H1 (cell line): ENCODE data around the gene IGF2R. TPM values are rescaled to one million over a fixed set of nuclear protein-coding genes. Genes with fewer than 3 reads are reported as not detected.

ENCODE experiments used
- CTCF ChIA-PET: fragments of 300-600 bp; sonication (Branson Sonifier 250); formaldehyde crosslinking; loops from one replicate; lab custom pipeline; 2021; ENCODE audit not compliant: partially characterized antibody; lab: Charles Lee
- POLR2A ChIA-PET: fragments of 300-600 bp; sonication (Branson Sonifier 250); formaldehyde crosslinking; loops from one replicate; lab custom pipeline; 2021; ENCODE audit warnings: inconsistent platforms; ENCODE audit not compliant: partially characterized antibody; lab: Charles Lee
- DNase-seq, 2 experiments: peaks; one replicate each; pipeline versions ENCODE4 v3.0.0 to v3.0.0-alpha.2; 2010 to 2022; ENCODE audit warnings: low spot score in 2 of 2, low read depth in 1 of 2, mixed read lengths in 1 of 2
- FAIRE-seq: peaks from 2 replicates; lab custom pipeline; 2011; peaks lifted over from hg19 to GRCh38; lab: Jason Lieb, UNC
- H2AFZ ChIP-seq: 2 replicates; pipeline ENCODE4 v1.8.1; 2012; ENCODE audit warnings: low read length, inconsistent platforms
- H2AK5ac ChIP-seq: 2 replicates; pipeline ENCODE4 v1.6.1; 2013; ENCODE audit warnings: low read depth, low read length
- H2BK120ac ChIP-seq: replicated peaks from 2 replicates; pipeline ENCODE3; 2013; ENCODE audit warnings: low read depth, low read length, inconsistent platforms
- H2BK12ac ChIP-seq: 2 replicates; pipeline ENCODE4 v1.6.1; 2013; ENCODE audit warnings: low read depth, low read length
- H2BK15ac ChIP-seq: 2 replicates; pipeline ENCODE4 v1.6.1; 2013; ENCODE audit warnings: low read length
- H2BK20ac ChIP-seq: 2 replicates; pipeline ENCODE4 v1.6.1; 2013; ENCODE audit warnings: low read length
- H2BK5ac ChIP-seq: 2 replicates; pipeline ENCODE4 v1.6.1; 2013; ENCODE audit warnings: low read depth, low read length
- H3K14ac ChIP-seq: 2 replicates; pipeline ENCODE4 v1.6.1; 2013; ENCODE audit warnings: inconsistent platforms; ENCODE audit not compliant: insufficient read length
- H3K18ac ChIP-seq: 2 replicates; pipeline ENCODE4 v1.6.1; 2013; ENCODE audit warnings: low read length; ENCODE audit errors: extremely low read depth
- H3K23ac ChIP-seq: 2 replicates; pipeline ENCODE4 v1.6.1; 2013; ENCODE audit warnings: inconsistent platforms; ENCODE audit not compliant: insufficient read length
- H3K23me2 ChIP-seq: 2 replicates; pipeline ENCODE4 v1.6.1; 2013; ENCODE audit warnings: low read depth, low read length
- H3K27ac ChIP-seq: 2 replicates; pipeline ENCODE4 v1.6.1; 2011; ENCODE audit warnings: low read depth, low read length, inconsistent platforms
- H3K27me3 ChIP-seq, 4 experiments: replicated peaks in 1 of 4; 1 replicate in 1 of 4; 2 replicates in 3 of 4; pipeline versions ENCODE4 v1.6.1 to v1.8.1; 2011 to 2013; ENCODE audit warnings: low read length in 3 of 4, mild to moderate bottlenecking in 3 of 4, inconsistent platforms in 2 of 4, mixed read lengths in 2 of 4, moderate library complexity in 1 of 4; ENCODE audit not compliant: control insufficient read depth in 3 of 4, insufficient read depth in 3 of 4; ENCODE audit errors: extremely low read depth in 1 of 4
- H3K36me3 ChIP-seq, 4 experiments: 2 replicates each; pipeline versions ENCODE4 v1.6.1 to v1.8.1; 2011 to 2013; ENCODE audit warnings: mild to moderate bottlenecking in 4 of 4, low read length in 3 of 4, moderate library complexity in 2 of 4, control low read depth in 1 of 4, inconsistent platforms in 1 of 4; ENCODE audit not compliant: insufficient read depth in 4 of 4, control insufficient read depth in 2 of 4
- H3K4ac ChIP-seq: replicated peaks from 2 replicates; pipeline ENCODE3; 2013; ENCODE audit warnings: low read length, low read depth, mixed read lengths, inconsistent platforms; ENCODE audit not compliant: insufficient read length
- H3K4me1 ChIP-seq, 4 experiments: replicated peaks in 1 of 4; 1 replicate in 1 of 4; 2 replicates in 3 of 4; pipeline versions ENCODE4 v1.6.1 to v1.8.1; 2011 to 2013; ENCODE audit warnings: low read length in 3 of 4, inconsistent platforms in 2 of 4, mixed read lengths in 1 of 4; ENCODE audit not compliant: insufficient read depth in 4 of 4, control insufficient read depth in 3 of 4
- H3K4me2 ChIP-seq, 2 experiments: 2 replicates each; pipeline versions ENCODE4 v1.6.1 to v1.8.1; 2011 to 2013; ENCODE audit warnings: low read depth in 2 of 2, low read length in 2 of 2, control low read depth in 1 of 2, inconsistent platforms in 1 of 2, mild to moderate bottlenecking in 1 of 2; ENCODE audit not compliant: insufficient read depth in 1 of 2
- H3K4me3 ChIP-seq, 4 experiments: fragments of 200-600, 300-600 bp in 1 of 4; sonication (generic), shearing (Covaris generic), sonication (Bioruptor Twin) in 1 of 4; 2 replicates each; pipeline versions ENCODE4 v1.5.1 to v1.8.1; 2011 to 2016; ENCODE audit warnings: low read length in 4 of 4, low read depth in 3 of 4, control low read depth in 2 of 4, inconsistent platforms in 2 of 4, mild to moderate bottlenecking in 2 of 4, mixed read lengths in 1 of 4, moderate library complexity in 1 of 4; ENCODE audit not compliant: insufficient read depth in 2 of 4; ENCODE audit errors: extremely low read depth in 1 of 4
- H3K56ac ChIP-seq: replicated peaks from 2 replicates; pipeline ENCODE3; 2013; ENCODE audit warnings: low read depth, mild to moderate bottlenecking, mixed read lengths, low read length, inconsistent platforms; ENCODE audit not compliant: insufficient read length
- H3K79me1 ChIP-seq: 2 replicates; pipeline ENCODE4 v1.6.1; 2013; ENCODE audit warnings: low read depth, low read length, control low read depth
- H3K79me2 ChIP-seq, 2 experiments: 2 replicates each; pipeline versions ENCODE4 v1.6.1 to v1.8.1; 2012 to 2013; ENCODE audit warnings: low read length in 2 of 2, mild to moderate bottlenecking in 2 of 2, inconsistent platforms in 1 of 2; ENCODE audit not compliant: insufficient read depth in 2 of 2, control insufficient read depth in 1 of 2
- H3K9ac ChIP-seq, 4 experiments: replicated peaks in 1 of 4; 1 replicate in 1 of 4; 2 replicates in 3 of 4; pipeline versions ENCODE4 v1.6.1 to v1.8.1; 2011 to 2013; ENCODE audit warnings: low read depth in 3 of 4, low read length in 3 of 4, control low read depth in 2 of 4, mild to moderate bottlenecking in 2 of 4, moderate library complexity in 2 of 4, inconsistent platforms in 1 of 4; ENCODE audit errors: extremely low read depth in 1 of 4
- H3K9me3 ChIP-seq, 2 experiments: 2 replicates each; pipeline versions ENCODE4 v1.6.1 to v1.8.1; 2012 to 2013; ENCODE audit warnings: mild to moderate bottlenecking in 2 of 2, moderate library complexity in 2 of 2, control low read depth in 1 of 2, inconsistent platforms in 1 of 2, low read depth in 1 of 2, low read length in 1 of 2, mixed read lengths in 1 of 2; ENCODE audit not compliant: insufficient read depth in 2 of 2
- H4K20me1 ChIP-seq, 2 experiments: replicated peaks in 1 of 2; 2 replicates each; pipeline versions ENCODE3 to v1.8.1; 2011 to 2013; ENCODE audit warnings: inconsistent platforms in 2 of 2, low read length in 2 of 2, mild to moderate bottlenecking in 1 of 2; ENCODE audit not compliant: insufficient read depth in 2 of 2, control insufficient read depth in 1 of 2
- H4K5ac ChIP-seq: 2 replicates; pipeline ENCODE4 v1.6.1; 2013; ENCODE audit warnings: low read length, low read depth, mixed read lengths, inconsistent platforms; ENCODE audit not compliant: insufficient read length
- H4K8ac ChIP-seq: 2 replicates; pipeline ENCODE4 v1.8.0; 2013; ENCODE audit warnings: mild to moderate bottlenecking, moderate library complexity, low read length, inconsistent platforms; ENCODE audit not compliant: insufficient read depth; ENCODE audit errors: extremely low read depth
- H4K91ac ChIP-seq: replicated peaks from 2 replicates; pipeline ENCODE3; 2013; ENCODE audit warnings: low read length, mixed read lengths, inconsistent platforms; ENCODE audit not compliant: insufficient read length
- CEBPB ChIP-seq: IDR thresholded peaks from 2 replicates; pipeline ENCODE4 v1.6.1; 2012; ENCODE audit warnings: low read depth, low read length
- KDM1A ChIP-seq: fragments of 200-600, 300-600 bp; sonication (generic); IDR thresholded peaks from 2 replicates; pipeline ENCODE4 v1.7.1; 2016; ENCODE audit warnings: mild to moderate bottlenecking, low read length, borderline replicate concordance
- RAD21 ChIP-seq, 2 experiments: IDR thresholded peaks in 1 of 2; conservative IDR thresholded peaks in 1 of 2; 2 replicates each; pipeline ENCODE4 v1.6.1; 2011; ENCODE audit warnings: low read depth in 2 of 2, low read length in 2 of 2, improper control_type of control experiment in 1 of 2, inconsistent platforms in 1 of 2, mild to moderate bottlenecking in 1 of 2, moderate library complexity in 1 of 2
- WGBS, 2 experiments: shearing (Covaris generic) in 1 of 2; methylation state at CpG; one replicate each; pipeline versions ENCODE4 v1.1.6 to v1.1.7; 2013 to 2015; ENCODE audit warnings: low lambda C conversion rate in 2 of 2, mixed read lengths in 2 of 2, inconsistent platforms in 1 of 2, low coverage in 1 of 2, missing lambda C conversion rate in 1 of 2; ENCODE audit not compliant: insufficient replicate concordance in 2 of 2, insufficient coverage in 1 of 2, insufficient read length in 1 of 2; ENCODE audit errors: extremely low coverage in 1 of 2, missing lambda C conversion rate in 1 of 2; 5-methylcytosine and 5-hydroxymethylcytosine counted together
- polyA plus RNA-seq, 7 experiments: library from polyadenylated mRNA; depleted of rRNA in 3 of 7; stranded (reverse) in 5 of 7; unstranded in 2 of 7; fragments of >200 nt in 5 of 7; fragments of 200-250 nt in 2 of 7; gene quantifications; 1 replicate in 5 of 7; 2 replicates in 1 of 7; 4 replicates in 1 of 7; pipeline versions ENCODE4 v1.2.1 to v1.2.3, GENCODE V29; 2011 to 2013; ENCODE audit warnings: missing spikeins in 2 of 7, mixed read lengths in 2 of 7
- total RNA-seq: library from RNA; stranded (reverse); fragmentation: NEBNext Ultra II Directional; extraction: Animal tissue kit (Norgen Biotek cat#: 25700); gene quantifications from 2 replicates; pipeline ENCODE4 v1.2.1, GENCODE V29; 2021
- TF ChIP-seq, protein P1 (sequence below): IDR thresholded peaks from 2 replicates; pipeline ENCODE4 v1.6.1; 2012; ENCODE audit warnings: inconsistent platforms
- TF ChIP-seq, protein P2 (sequence below), 3 experiments: IDR thresholded peaks; 1 replicate in 2 of 3; 2 replicates in 1 of 3; pipeline versions ENCODE4 v1.5.1 to v1.6.1; 2011; ENCODE audit warnings: low read length in 3 of 3, mild to moderate bottlenecking in 3 of 3, inconsistent platforms in 2 of 3, low read depth in 1 of 3, moderate library complexity in 1 of 3; ENCODE audit not compliant: insufficient read depth in 1 of 3; ENCODE audit errors: control extremely low read depth in 1 of 3

IGF2R gene
- total and polyA plus RNA-seq, 2 of the 8 experiments (the other 6 are each of a cell fraction or from before 2014, with no cell fraction given), result 20.6 to 74.1 TPM

GRCh38 chr6:159941286-159942113, 27.4 kb upstream of the IGF2R start:
- no peaks in the 10 kb centered on the region for H3K79me1 ChIP-seq
- no peak overlapping the region for H3K14ac ChIP-seq
- H4K8ac ChIP-seq, result no peak overlapping the region
- H2BK120ac ChIP-seq, result no peak overlapping the region
- H2BK5ac ChIP-seq, result no peak overlapping the region
- H3K23me2 ChIP-seq, result no peaks in the 10 kb centered on the region
- H4K91ac ChIP-seq, result no peak overlapping the region
- H2AFZ ChIP-seq, result no peak overlapping the region; the same call in 1 of the 2 replicates
- no peaks in the 10 kb centered on the region for H3K27me3 ChIP-seq
- H3K79me2 ChIP-seq, result no peaks in the 10 kb centered on the region
- TF ChIP-seq, protein P1, sequence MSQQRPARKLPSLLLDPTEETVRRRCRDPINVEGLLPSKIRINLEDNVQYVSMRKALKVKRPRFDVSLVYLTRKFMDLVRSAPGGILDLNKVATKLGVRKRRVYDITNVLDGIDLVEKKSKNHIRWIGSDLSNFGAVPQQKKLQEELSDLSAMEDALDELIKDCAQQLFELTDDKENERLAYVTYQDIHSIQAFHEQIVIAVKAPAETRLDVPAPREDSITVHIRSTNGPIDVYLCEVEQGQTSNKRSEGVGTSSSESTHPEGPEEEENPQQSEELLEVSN, result no peak
- TF ChIP-seq KDM1A (no peak), CEBPB (no peak), RAD21 (IDR thresholded peaks at IDR 0.05 in 1 of 2, conservative IDR thresholded peaks at IDR 0.05 in 1 of 2; ENCODE audit: low read depth in 2 of 2, low read length in 2 of 2) (peak; percentile 78 to 83)
- TF ChIP-seq, protein P2, sequence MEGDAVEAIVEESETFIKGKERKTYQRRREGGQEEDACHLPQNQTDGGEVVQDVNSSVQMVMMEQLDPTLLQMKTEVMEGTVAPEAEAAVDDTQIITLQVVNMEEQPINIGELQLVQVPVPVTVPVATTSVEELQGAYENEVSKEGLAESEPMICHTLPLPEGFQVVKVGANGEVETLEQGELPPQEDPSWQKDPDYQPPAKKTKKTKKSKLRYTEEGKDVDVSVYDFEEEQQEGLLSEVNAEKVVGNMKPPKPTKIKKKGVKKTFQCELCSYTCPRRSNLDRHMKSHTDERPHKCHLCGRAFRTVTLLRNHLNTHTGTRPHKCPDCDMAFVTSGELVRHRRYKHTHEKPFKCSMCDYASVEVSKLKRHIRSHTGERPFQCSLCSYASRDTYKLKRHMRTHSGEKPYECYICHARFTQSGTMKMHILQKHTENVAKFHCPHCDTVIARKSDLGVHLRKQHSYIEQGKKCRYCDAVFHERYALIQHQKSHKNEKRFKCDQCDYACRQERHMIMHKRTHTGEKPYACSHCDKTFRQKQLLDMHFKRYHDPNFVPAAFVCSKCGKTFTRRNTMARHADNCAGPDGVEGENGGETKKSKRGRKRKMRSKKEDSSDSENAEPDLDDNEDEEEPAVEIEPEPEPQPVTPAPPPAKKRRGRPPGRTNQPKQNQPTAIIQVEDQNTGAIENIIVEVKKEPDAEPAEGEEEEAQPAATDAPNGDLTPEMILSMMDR (IDR thresholded peaks at IDR 0.05; ENCODE audit: control extremely low read depth in 1 of 3, insufficient read depth in 1 of 3, low read depth in 1 of 3, low read length in 3 of 3), result peak in 2 of 3 experiments; percentile 51 to 60; a peak in 3 of 4 replicates
- no peak overlapping the region for H2BK15ac ChIP-seq
- H3K27ac ChIP-seq, result no peak overlapping the region
- no peaks in the 10 kb centered on the region for H4K20me1 ChIP-seq
- no peak overlapping the region for H2AK5ac ChIP-seq
- POLR2A ChIA-PET, result no interaction called here
- H3K23ac ChIP-seq, result no peak overlapping the region
- DNase-seq, result no peak
- H3K4me3 ChIP-seq, result no peak overlapping the region
- H3K18ac ChIP-seq, result no peak overlapping the region
- H3K9me3 ChIP-seq, result peaks cover 12 to 23% of the 10 kb centered on the region in 2 experiments; a peak in 3 of 4 replicates
- H3K4ac ChIP-seq, result no peak overlapping the region
- H3K4me1 ChIP-seq, result no peaks in the 10 kb centered on the region
- no peak overlapping the region for H3K9ac ChIP-seq
- H2BK12ac ChIP-seq, result no peak overlapping the region
- H4K5ac ChIP-seq, result no peak overlapping the region
- WGBS, 2 experiments, result 72% methylated on average over 11 of the region's 11 CpGs; no CpG with 5 or more reads in 1 of the 2 experiments
- no peak overlapping the region for H3K4me2 ChIP-seq
- no peak overlapping the region for H3K56ac ChIP-seq
- no peak overlapping the region for H2BK20ac ChIP-seq
- peak; percentile 92 for FAIRE-seq
- CTCF ChIA-PET, result interaction anchor here (0.5 to 5.5 kb wide), 13 partner anchors 8 to 280 kb away, joined by 3 to 32 read pairs (median 3); no protein-coding TSS in a partner anchor
- H3K36me3 ChIP-seq, result no peaks in the 10 kb centered on the region
